ENCODE measurements around the gene GRXCR2.

- TF ChIP-seq CTCF (IDR thresholded peaks at IDR 0.05; ENCODE audit: low read depth, low read length, poor library complexity, severe bottlenecking) = no peak
- TF ChIP-seq EZH2phosphoT487 (IDR thresholded peaks at IDR 0.05; ENCODE audit: borderline replicate concordance, low read length) = no peak
Observed at GRCh38 chr5:145922059-145922458, 49.2 kb upstream of the GRXCR2 start.
